Stimulated activated naive CD8-positive, alpha-beta T cell treated with anti-CD3 and anti-CD28 coated beads, Interleukin-15, Interleukin-2, amounts not matched to agents 100 U/mL and 50 U/mL, for 24 hours (primary cell): Measurements from ENCODE around the gene ZNF780B.
A peak's percentile ranks its signal among the peaks of the same experiment; 100 is the strongest.
"Not testable (repeated sequence)": the region's sequence is repeated elsewhere in the genome, so short reads cannot be mapped to it uniquely, and the experiment has no call there.

Source experiments
- ATAC-seq: fragments of 150-1000 bp; cut with Tn5 transposase; one replicate; pipeline ENCODE4 v1.10.0; 2021
- DNase-seq: peaks from one replicate; pipeline ENCODE4 v3.0.0; 2021

Gene ZNF780B

GRCh38 chr19:40038047-40038446 is 18.0 kb downstream of the ZNF780B start:
- DNase-seq, ATAC-seq: not testable (repeated sequence)

DNA sequence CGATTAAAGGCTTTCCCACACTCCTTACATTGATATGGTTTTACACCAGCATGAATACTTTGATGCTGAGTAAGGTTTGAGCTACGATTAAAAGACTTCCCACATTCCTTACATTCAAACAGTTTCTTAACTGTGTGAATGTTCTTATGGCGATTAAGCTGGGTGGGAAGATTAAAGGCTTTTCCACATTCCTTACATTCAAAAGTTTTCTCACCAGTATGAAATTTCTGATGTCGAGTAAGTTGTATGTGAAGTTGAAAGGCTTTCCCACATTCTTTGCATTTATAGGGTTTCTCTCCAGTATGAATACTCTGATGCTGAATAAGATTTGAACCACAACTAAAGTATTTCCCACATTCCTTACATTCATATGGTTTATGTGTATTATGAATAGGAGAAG is 20.0 kb downstream of the ZNF780B start:
- DNase-seq (no peak), ATAC-seq (no peak)

DNA sequence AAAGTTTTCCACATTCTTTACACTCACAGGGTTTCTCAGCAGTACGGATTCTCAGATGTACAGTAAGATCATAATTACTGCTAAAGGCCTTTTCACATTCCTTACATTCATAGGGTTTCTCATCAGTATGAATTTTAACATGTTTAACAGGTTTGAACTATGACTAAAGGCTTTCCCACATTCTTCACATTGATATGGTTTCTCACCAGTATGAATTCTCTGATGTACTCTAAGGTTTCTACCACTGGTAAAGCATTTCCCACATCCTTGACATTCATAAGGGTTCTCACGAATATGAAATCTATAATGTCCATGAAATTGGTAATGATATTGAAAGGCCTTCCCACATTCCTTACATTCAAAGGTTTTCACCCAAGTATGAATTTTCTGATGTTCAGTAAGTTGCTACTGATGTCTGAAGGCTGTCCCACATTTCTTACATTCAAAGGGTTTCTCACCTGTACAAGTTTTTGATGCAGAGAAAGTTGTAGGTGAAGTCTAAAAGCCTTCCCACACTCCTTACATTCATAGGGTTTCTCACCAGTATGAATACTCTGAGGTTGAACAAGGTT is 22.0 kb downstream of the ZNF780B start:
- DNase-seq (no peak), ATAC-seq (no peak)

GRCh38 chr19:40026597-40026970 is 29.4 kb downstream of the ZNF780B start:
- no peak for ATAC-seq
- DNase-seq = no peak

- ATAC-seq = no peak
- DNase-seq = no peak
Observed at GRCh38 chr19:40025938-40026596, 30.0 kb downstream of the ZNF780B start.

- no peak for ATAC-seq
- DNase-seq = no peak
Observed at GRCh38 chr19:40023969-40024368, 32.1 kb downstream of the ZNF780B start.

GRCh38 chr19:40013991-40014390 is 42.0 kb downstream of the ZNF780B start:
- ATAC-seq = no peak
- no peak for DNase-seq

GRCh38 chr19:40009674-40010073 is 46.4 kb downstream of the ZNF780B start:
- ATAC-seq = no peak
- no peak for DNase-seq

GRCh38 chr19:40006273-40006691 is 49.7 kb downstream of the ZNF780B start:
- DNase-seq (no peak), ATAC-seq (no peak)

DNA sequence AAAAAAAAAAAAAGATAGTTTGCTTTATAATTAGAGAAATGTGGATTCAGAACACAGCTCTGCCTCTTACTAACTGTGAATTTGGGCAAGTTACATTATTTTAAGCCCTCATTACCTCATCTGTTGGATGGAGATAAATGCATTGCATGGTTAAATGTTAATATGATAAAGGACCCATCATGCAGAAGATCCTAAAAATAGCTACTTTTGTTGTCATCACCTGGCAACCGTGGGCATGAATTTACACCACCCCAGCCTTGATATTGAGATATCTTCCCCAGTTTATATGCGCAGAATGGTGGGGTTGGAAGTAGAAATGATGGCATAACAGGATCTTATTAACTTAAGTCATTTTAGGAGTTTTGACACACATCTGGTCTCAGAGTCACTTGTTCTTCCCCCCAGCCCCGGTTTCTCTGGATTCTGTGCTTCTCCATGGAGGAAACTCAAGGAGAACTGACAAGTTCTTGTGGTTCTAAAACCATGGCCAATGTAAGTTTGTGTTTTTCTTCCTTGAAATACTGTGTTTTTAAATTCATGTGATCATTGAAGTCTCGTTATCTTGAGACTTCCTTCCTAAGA is 50.2 kb downstream of the ZNF780B start:
- DNase-seq (no peak), ATAC-seq (no peak)

GRCh38 chr19:39998501-39998900 is 57.5 kb downstream of the ZNF780B start:
- no peak for ATAC-seq
- DNase-seq = no peak

GRCh38 chr19:39997638-39998216 is 58.3 kb downstream of the ZNF780B start:
- DNase-seq (peak; percentile 44), ATAC-seq (peak; percentile 29)

- peak; percentile 90 for DNase-seq
- ATAC-seq = peak; percentile 91
Observed at GRCh38 chr19:39996811-39997637, 59.0 kb downstream of the ZNF780B start, which contains the start of gene ZNF546. TSS of gene ZNF546 (plus strand) at chr19:39997060. CDS start at chr19:39998327, 1,267 bp downstream.

DNA sequence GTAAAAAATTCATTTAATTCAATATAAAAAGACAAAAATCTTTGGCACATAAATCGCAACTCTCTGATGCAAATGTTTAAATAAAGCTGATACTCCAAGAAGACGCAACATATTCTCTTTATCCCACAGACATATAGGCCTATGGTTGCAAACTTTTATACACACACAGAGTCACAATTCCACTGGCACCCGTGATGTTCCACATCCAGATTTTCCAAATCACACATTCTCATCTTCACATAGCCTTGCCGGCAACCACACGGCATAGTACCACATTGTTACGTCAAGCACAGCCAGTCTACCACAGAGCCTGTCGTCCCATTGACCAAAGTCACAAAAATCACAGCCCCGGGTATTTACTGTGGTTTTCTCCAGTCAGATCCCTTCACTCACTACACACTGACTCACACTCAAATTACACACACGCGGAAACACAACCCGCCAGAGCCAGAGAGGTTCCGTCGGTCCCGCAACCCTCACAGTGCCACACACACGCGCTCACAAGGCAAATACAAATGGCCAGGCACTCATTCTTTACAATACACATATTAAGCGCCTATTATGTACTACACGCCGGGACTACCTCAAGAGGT is 59.7 kb downstream of the ZNF780B start:
- ATAC-seq (peak; percentile 55), DNase-seq (peak; percentile 49)

DNA sequence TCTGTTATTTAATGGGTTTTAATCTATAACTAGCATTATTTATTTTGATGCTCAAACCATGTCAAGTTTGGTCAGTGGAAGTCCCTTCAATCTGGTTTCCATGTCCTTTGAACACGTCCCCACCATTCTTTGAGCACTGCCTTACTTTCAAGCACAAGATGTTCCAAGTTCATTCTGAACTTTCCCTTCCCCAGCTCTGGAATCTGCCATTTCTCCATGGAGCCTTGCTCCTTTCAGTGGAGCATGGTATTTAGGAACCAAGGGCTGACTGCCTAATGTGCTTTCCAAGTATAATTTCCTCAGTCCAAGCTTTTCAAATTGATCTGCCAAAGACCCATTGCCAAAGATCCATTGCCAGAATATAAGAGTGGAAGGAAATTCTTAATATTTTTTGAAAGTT is 60.2 kb downstream of the ZNF780B start:
- no peak for DNase-seq
- no peak for ATAC-seq

GRCh38 chr19:39994361-39994760 is 61.7 kb downstream of the ZNF780B start:
- DNase-seq (no peak), ATAC-seq (no peak)

- ATAC-seq (no peak), DNase-seq (no peak)
Observed at GRCh38 chr19:39993605-39994004, 62.4 kb downstream of the ZNF780B start.

GRCh38 chr19:39987596-39987995 is 68.4 kb downstream of the ZNF780B start:
- ATAC-seq = no peak
- no peak for DNase-seq

DNA sequence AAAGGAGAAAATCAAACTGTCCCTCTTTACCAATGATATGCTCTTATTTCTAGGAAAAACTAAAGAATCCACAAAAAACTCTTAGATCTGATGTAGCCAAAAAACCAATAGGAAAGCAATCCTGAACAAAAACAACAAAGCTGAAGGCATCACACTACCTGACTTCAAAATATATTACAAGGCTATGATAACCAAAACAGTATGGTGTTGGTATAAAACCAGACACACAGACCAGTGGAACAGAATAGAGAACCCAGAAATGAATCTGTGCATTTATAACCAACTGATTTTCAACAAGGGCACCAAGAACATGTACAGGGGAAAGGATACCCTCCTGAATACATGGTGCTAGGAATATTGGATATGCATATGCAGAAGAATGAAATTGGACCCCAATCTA is 68.9 kb downstream of the ZNF780B start:
- ATAC-seq (no peak), DNase-seq (no peak)

- DNase-seq = no peak
- no peak for ATAC-seq
Observed at GRCh38 chr19:39986643-39987042, 69.4 kb downstream of the ZNF780B start.

DNA sequence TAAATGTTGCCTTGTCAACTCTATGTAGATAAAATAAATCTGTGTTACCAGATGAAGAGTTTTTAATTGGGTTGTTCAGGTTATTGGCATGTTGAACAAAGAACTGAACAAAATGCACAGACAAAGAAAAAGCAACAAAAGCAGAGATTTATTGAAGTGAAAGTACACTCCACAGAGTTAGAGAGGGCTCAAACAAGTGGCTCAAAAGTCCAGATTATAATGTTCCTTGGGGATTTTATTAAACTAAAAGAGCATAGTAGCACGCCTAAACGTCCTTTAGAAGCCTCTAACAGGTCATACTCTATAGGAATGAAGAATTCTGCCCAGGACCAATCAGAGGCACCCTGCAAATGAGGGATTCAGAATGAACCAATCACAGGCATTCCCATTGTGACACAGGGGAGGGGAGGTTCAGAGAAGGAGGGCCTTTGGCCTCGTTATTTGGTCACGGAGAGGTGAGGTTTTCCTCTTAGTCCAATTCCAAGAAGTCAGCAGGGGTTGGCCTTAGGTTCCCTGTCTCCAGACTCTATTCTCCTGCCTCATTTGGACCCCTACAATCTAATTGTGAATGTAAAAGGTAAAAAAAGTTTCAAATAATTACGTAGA is 72.2 kb downstream of the ZNF780B start:
- ATAC-seq = no peak
- no peak for DNase-seq

GRCh38 chr19:39982883-39983282 is 73.1 kb downstream of the ZNF780B start:
- DNase-seq = no peak
- ATAC-seq = no peak
